Liver (tissue), 9 donors: ENCODE measurements around the gene DHRS3. TPM values are rescaled to one million over a fixed set of nuclear protein-coding genes. Genes with fewer than 3 reads are reported as not detected.

Experiments
- DNase-seq: peaks from one replicate; pipeline ENCODE4 v3.0.0-alpha.2; 2017; ENCODE audit warnings: low spot score
- H3K27ac ChIP-seq, 2 donors: one replicate each; pipeline ENCODE4 v1.7.0; 2013; ENCODE audit warnings: inconsistent platforms in 2 of 2, low read length in 2 of 2, control low read depth in 1 of 2, low read depth in 1 of 2, mild to moderate bottlenecking in 1 of 2
- H3K27me3 ChIP-seq, 4 donors: one replicate each; pipeline versions ENCODE4 v1.6.1 to v1.7.0; 2013; ENCODE audit warnings: low read length in 3 of 4, inconsistent platforms in 1 of 4, mild to moderate bottlenecking in 1 of 4, moderate library complexity in 1 of 4; ENCODE audit not compliant: control insufficient read depth in 4 of 4, insufficient read depth in 4 of 4
- H3K36me3 ChIP-seq, 4 donors: one replicate each; pipeline versions ENCODE4 v1.6.1 to v1.7.0; 2013; ENCODE audit warnings: low read length in 3 of 4, mild to moderate bottlenecking in 3 of 4, low read depth in 1 of 4, moderate library complexity in 1 of 4; ENCODE audit not compliant: control insufficient read depth in 4 of 4, insufficient read depth in 3 of 4
- H3K4me1 ChIP-seq, 4 donors: one replicate each; pipeline versions ENCODE4 v1.6.1 to v1.7.0; 2013; ENCODE audit warnings: low read length in 3 of 4, mild to moderate bottlenecking in 3 of 4, moderate library complexity in 1 of 4; ENCODE audit not compliant: control insufficient read depth in 4 of 4, insufficient read depth in 4 of 4
- H3K4me3 ChIP-seq, 3 donors: one replicate each; pipeline versions ENCODE4 v1.6.1 to v1.7.0; 2013; ENCODE audit warnings: low read length in 3 of 3, control low read depth in 1 of 3, low read depth in 1 of 3, mild to moderate bottlenecking in 1 of 3
- H3K9ac ChIP-seq, 2 donors: one replicate each; pipeline ENCODE4 v1.7.0; 2013; ENCODE audit warnings: low read length in 2 of 2, mild to moderate bottlenecking in 2 of 2, moderate library complexity in 2 of 2, control low read depth in 1 of 2, low read depth in 1 of 2
- H3K9me3 ChIP-seq, 4 donors: one replicate each; pipeline versions ENCODE4 v1.6.1 to v1.7.0; 2013; ENCODE audit warnings: low read length in 3 of 4; ENCODE audit not compliant: control insufficient read depth in 4 of 4
- CTCF ChIP-seq: fragments of 150-350 bp; IDR thresholded peaks from 2 replicates; pipeline ENCODE4 v1.5.1; 2017; ENCODE audit warnings: improper control_type of control experiment, low read depth, low read length; ENCODE audit not compliant: missing input control
- EGR1 ChIP-seq, 2 donors: IDR thresholded peaks; 2 replicates each; pipeline ENCODE4 v1.6.1; 2016 to 2018; ENCODE audit warnings: antibody characterized with exemption in 2 of 2, low read depth in 2 of 2
- FOXA1 ChIP-seq: IDR thresholded peaks from 2 replicates; pipeline ENCODE4 v1.6.1; 2016; ENCODE audit warnings: antibody characterized with exemption
- FOXA2 ChIP-seq: IDR thresholded peaks from 2 replicates; pipeline ENCODE4 v1.6.1; 2016; ENCODE audit warnings: antibody characterized with exemption
- GABPA ChIP-seq, 2 donors: IDR thresholded peaks in 1 of 2; conservative IDR thresholded peaks in 1 of 2; 2 replicates each; pipeline ENCODE4 v1.6.1; 2016; ENCODE audit warnings: antibody characterized with exemption in 2 of 2, mild to moderate bottlenecking in 1 of 2, moderate library complexity in 1 of 2
- HNF4A ChIP-seq, 2 donors: conservative IDR thresholded peaks; 2 replicates each; pipeline ENCODE4 v1.6.1; 2016; ENCODE audit warnings: antibody characterized with exemption in 2 of 2, mild to moderate bottlenecking in 2 of 2
- HNF4G ChIP-seq: IDR thresholded peaks from 2 replicates; pipeline ENCODE4 v1.6.1; 2016; ENCODE audit warnings: antibody characterized with exemption
- JUND ChIP-seq, 2 donors: IDR thresholded peaks; 2 replicates each; pipeline ENCODE4 v1.6.1; 2016; ENCODE audit warnings: antibody characterized with exemption in 2 of 2
- MAX ChIP-seq: IDR thresholded peaks from 2 replicates; pipeline ENCODE4 v1.6.1; 2016; ENCODE audit warnings: antibody characterized with exemption
- NR2F2 ChIP-seq: IDR thresholded peaks from 2 replicates; pipeline ENCODE4 v1.6.1; 2016; ENCODE audit warnings: antibody characterized with exemption
- RAD21 ChIP-seq, 2 donors: IDR thresholded peaks; 2 replicates each; pipeline ENCODE4 v1.6.1; 2016; ENCODE audit warnings: antibody characterized with exemption in 2 of 2, mild to moderate bottlenecking in 2 of 2
- REST ChIP-seq: IDR thresholded peaks from 2 replicates; pipeline ENCODE4 v1.6.1; 2016; ENCODE audit warnings: antibody characterized with exemption, mild to moderate bottlenecking
- RXRA ChIP-seq, 2 donors: IDR thresholded peaks; 2 replicates each; pipeline ENCODE4 v1.6.1; 2017 to 2018; ENCODE audit warnings: antibody characterized with exemption in 2 of 2, mild to moderate bottlenecking in 1 of 2
- TAF1 ChIP-seq: conservative IDR thresholded peaks from 2 replicates; pipeline ENCODE4 v1.6.1; 2016; ENCODE audit warnings: antibody characterized with exemption, mild to moderate bottlenecking
- YY1 ChIP-seq: IDR thresholded peaks from 2 replicates; pipeline ENCODE4 v1.6.1; 2016; ENCODE audit warnings: antibody characterized with exemption, mild to moderate bottlenecking
- ZBTB33 ChIP-seq: IDR thresholded peaks from 2 replicates; pipeline ENCODE4 v1.6.1; 2016; ENCODE audit warnings: antibody characterized with exemption
- WGBS: extraction: QIAGEN DNeasy Blood & Tissue Kit; methylation state at CpG from one replicate; pipeline ENCODE4 v1.1.7; 2013; 5-methylcytosine and 5-hydroxymethylcytosine counted together
- polyA plus RNA-seq, 2 donors: library from polyadenylated mRNA; stranded (reverse) in 1 of 2; unstranded in 1 of 2; fragments of 200-250 nt in 1 of 2; fragments of >200 nt in 1 of 2; fragmentation: Nextera tagmentation in 1 of 2; extraction: Ambion mirVana in 1 of 2; gene quantifications; one replicate each; pipeline versions ENCODE4 v1.2.1 to v1.2.3, GENCODE V29; 2013 to 2015
- total RNA-seq, 2 donors: library from RNA; depleted of rRNA; stranded (reverse); fragments of >200 nt; gene quantifications; one replicate each; pipeline ENCODE4 v1.2.3, GENCODE V29; 2014
- donor health status: healthy.
- donor health status: healthy.
- donor health status: healthy.
- donor health status: healthy.
- donor health status: healthy.

Gene DHRS3
- total and polyA plus RNA-seq, 4 donors, result 62.6 to 185 (median 158) TPM

GRCh38 chr1:12619792-12620487, 1.9 kb upstream of the DHRS3 start:
- H3K36me3 ChIP-seq, result no peaks in the 10 kb centered on the region
- peak overlapping the region; percentile 94 to 95 for H3K9ac ChIP-seq
- 14% methylated on average over 23 of the region's 23 CpGs for WGBS
- peak; percentile 85 for DNase-seq
- H3K27ac ChIP-seq, result peak overlapping the region; percentile 99
- H3K4me3 ChIP-seq, result peak overlapping the region in 2 of 3 donors; percentile 85 to 90
- H3K9me3 ChIP-seq, result no peaks in the 10 kb centered on the region
- peaks cover 0 to 38% (median 25%) of the 10 kb centered on the region in 4 donors for H3K4me1 ChIP-seq
- H3K27me3 ChIP-seq, result no peaks in the 10 kb centered on the region
- peak in 1 of 2 donors; percentile 24 for TF ChIP-seq HNF4A (conservative IDR thresholded peaks at IDR 0.05)
- no peak for TF ChIP-seq REST
- peak; percentile 96 to 97 for TF ChIP-seq RAD21 (IDR thresholded peaks at IDR 0.05)
- peak in 1 of 2 donors; percentile 50 for TF ChIP-seq RXRA (IDR thresholded peaks at IDR 0.05)
- TF ChIP-seq CTCF, result peak; percentile 97
- peak; percentile 13 for TF ChIP-seq HNF4G
- TF ChIP-seq ZBTB33, result no peak
- TF ChIP-seq FOXA2, result no peak
- TF ChIP-seq JUND (IDR thresholded peaks at IDR 0.05), result no peak
- TF ChIP-seq NR2F2, result no peak

GRCh38 chr1:12618965-12619791, 1.2 kb upstream of the DHRS3 start:
- peak overlapping the region; percentile 94 to 95 for H3K9ac ChIP-seq
- H3K36me3 ChIP-seq, result no peaks in the 10 kb centered on the region
- H3K4me3 ChIP-seq, result peak overlapping the region; percentile 85 to 90 (median 88)
- peak; percentile 60 for DNase-seq
- no peaks in the 10 kb centered on the region for H3K9me3 ChIP-seq
- no peaks in the 10 kb centered on the region for H3K27me3 ChIP-seq
- peaks cover 0 to 38% (median 26%) of the 10 kb centered on the region in 4 donors for H3K4me1 ChIP-seq
- H3K27ac ChIP-seq, result peak overlapping the region; percentile 99
- 3% methylated on average over 30 of the region's 30 CpGs for WGBS
- TF ChIP-seq TAF1, result peak; percentile 81
- peak; percentile 58 for TF ChIP-seq YY1
- no peak for TF ChIP-seq EGR1 (IDR thresholded peaks at IDR 0.05; ENCODE audit: low read depth in 2 of 2)
- peak; percentile 63 to 80 for TF ChIP-seq HNF4A (conservative IDR thresholded peaks at IDR 0.05)
- TF ChIP-seq MAX, result peak; percentile 73
- TF ChIP-seq CTCF, result no peak
- TF ChIP-seq GABPA (IDR thresholded peaks at IDR 0.05 in 1 of 2, conservative IDR thresholded peaks at IDR 0.05 in 1 of 2), result peak in 1 of 2 donors; percentile 45
- TF ChIP-seq ZBTB33, result peak; percentile 50
- TF ChIP-seq FOXA1, result peak; percentile 21
- peak; percentile 86 for TF ChIP-seq NR2F2
- peak; percentile 24 to 51 for TF ChIP-seq RAD21 (IDR thresholded peaks at IDR 0.05)
